Measurements from ENCODE around the gene BBS9. TPM values are rescaled to one million over a fixed set of nuclear protein-coding genes. Genes with fewer than 3 reads are reported as not detected.

BBS9 gene
- total RNA-seq, 1 experiment from 2014 or later, result 26.4 TPM

DNA sequence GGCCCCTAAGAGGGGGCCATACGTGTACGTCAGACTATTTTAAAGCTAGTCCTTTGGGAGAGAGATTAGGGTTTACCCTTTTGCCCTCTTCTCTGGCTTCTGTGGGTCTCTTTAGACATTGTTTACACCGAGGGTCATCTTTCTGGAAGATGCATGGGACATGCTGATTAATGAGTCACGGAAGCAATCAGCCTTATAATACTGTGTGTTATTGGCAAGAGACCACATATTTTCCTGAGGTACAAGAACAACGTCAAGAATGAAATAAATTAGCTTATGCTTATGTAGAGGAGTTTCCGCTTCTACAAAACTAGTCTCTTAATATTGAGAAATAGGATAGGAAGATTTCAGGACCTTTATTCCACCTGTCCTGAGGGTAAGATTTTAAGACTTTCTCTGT lies 327.7 kb downstream of the BBS9 start:
- WGBS (ENCODE audit: extremely low coverage, insufficient read length, low lambda C conversion rate), result no CpG with 5 or more reads among the region's 6 CpGs

More for the DNA sequence above, 327.7 kb downstream of the BBS9 start:
- Histone ChIP-seq H2BK120ac (ENCODE audit: low read depth, low read length, poor library complexity, severe bottlenecking) (no peak overlapping the region), H2BK12ac (ENCODE audit: insufficient read length, low read depth, low read length) (no peak overlapping the region), H3K56ac (ENCODE audit: insufficient read length, low read depth, low read length) (no peak overlapping the region), H3K4ac (ENCODE audit: low read depth, low read length) (no peak overlapping the region), H2AFZ (ENCODE audit: low read length) (no peak overlapping the region), H3K4me1 (ENCODE audit: insufficient read depth, low read length) (no peaks in the 10 kb centered on the region), H3K23me2 (ENCODE audit: insufficient read length, low read depth, low read length, poor library complexity, severe bottlenecking) (no peaks in the 10 kb centered on the region), H3K14ac (ENCODE audit: insufficient read depth, low read length) (no peak overlapping the region), H2AK5ac (ENCODE audit: insufficient read length, low read length) (no peak overlapping the region), H4K91ac (ENCODE audit: insufficient read length, low read depth, low read length) (no peak overlapping the region), H4K20me1 (ENCODE audit: control insufficient read depth, insufficient read depth, insufficient read length) (no peaks in the 10 kb centered on the region), H3K79me2 (ENCODE audit: insufficient read depth, low read length) (no peaks in the 10 kb centered on the region), H3T11ph (ENCODE audit: low read length) (no peak overlapping the region), H3K18ac (ENCODE audit: insufficient read length, low read depth, low read length) (no peak overlapping the region), H3K23ac (ENCODE audit: insufficient read length, low read depth, low read length) (no peak overlapping the region), H3K9me3 (ENCODE audit: control insufficient read depth, low read depth, low read length) (no peaks in the 10 kb centered on the region), H4K5ac (ENCODE audit: insufficient read length, low read depth, low read length) (no peak overlapping the region), H3K9ac (ENCODE audit: extremely low read depth, insufficient read length, low read length) (no peak overlapping the region), H3K27me3 (ENCODE audit: insufficient read depth, low read length) (no peaks in the 10 kb centered on the region; the same call in 1 of the 2 replicates), H2BK5ac (ENCODE audit: insufficient read length, low read length) (no peak overlapping the region), H3K27ac (ENCODE audit: insufficient read length, low read depth, low read length) (no peak overlapping the region), H4K8ac (replicated peaks; ENCODE audit: insufficient read length, low read depth, low read length) (no peak overlapping the region), H3K4me2 (ENCODE audit: insufficient read depth, insufficient read length, low read length) (no peak overlapping the region), H2BK15ac (ENCODE audit: low read depth, low read length) (no peak overlapping the region), H3K79me1 (ENCODE audit: insufficient read depth, low read depth, low read length, poor library complexity, severe bottlenecking) (no peaks in the 10 kb centered on the region), H2BK20ac (ENCODE audit: low read depth, low read length, poor library complexity, severe bottlenecking) (no peak overlapping the region)
- Mint-ChIP-seq H3K27ac (no peak overlapping the region), H3K4me1 (peaks cover 2% of the 10 kb centered on the region in 2 experiments), H3K4me3 (no peak overlapping the region), H3K9me3 (no peaks in the 10 kb centered on the region), H3K27me3 (ENCODE audit: low read depth) (no peaks in the 10 kb centered on the region), H3K36me3 (ENCODE audit: insufficient read depth in 1 of 3, low read depth in 3 of 3) (peaks cover 0 to 3% (median 0%) of the 10 kb centered on the region in 3 experiments; a peak in 1 of 7 replicates)
- TF ChIP-seq, protein P1, sequence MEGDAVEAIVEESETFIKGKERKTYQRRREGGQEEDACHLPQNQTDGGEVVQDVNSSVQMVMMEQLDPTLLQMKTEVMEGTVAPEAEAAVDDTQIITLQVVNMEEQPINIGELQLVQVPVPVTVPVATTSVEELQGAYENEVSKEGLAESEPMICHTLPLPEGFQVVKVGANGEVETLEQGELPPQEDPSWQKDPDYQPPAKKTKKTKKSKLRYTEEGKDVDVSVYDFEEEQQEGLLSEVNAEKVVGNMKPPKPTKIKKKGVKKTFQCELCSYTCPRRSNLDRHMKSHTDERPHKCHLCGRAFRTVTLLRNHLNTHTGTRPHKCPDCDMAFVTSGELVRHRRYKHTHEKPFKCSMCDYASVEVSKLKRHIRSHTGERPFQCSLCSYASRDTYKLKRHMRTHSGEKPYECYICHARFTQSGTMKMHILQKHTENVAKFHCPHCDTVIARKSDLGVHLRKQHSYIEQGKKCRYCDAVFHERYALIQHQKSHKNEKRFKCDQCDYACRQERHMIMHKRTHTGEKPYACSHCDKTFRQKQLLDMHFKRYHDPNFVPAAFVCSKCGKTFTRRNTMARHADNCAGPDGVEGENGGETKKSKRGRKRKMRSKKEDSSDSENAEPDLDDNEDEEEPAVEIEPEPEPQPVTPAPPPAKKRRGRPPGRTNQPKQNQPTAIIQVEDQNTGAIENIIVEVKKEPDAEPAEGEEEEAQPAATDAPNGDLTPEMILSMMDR (conservative IDR thresholded peaks at IDR 0.05), result no peak
- no peak for DNase-seq
